DMS53 treated with DMSO at 0.1 percent for 48 hours (cell line): ENCODE data around the gene KCTD12.
"Not testable (repeated sequence)": the region's sequence is repeated elsewhere in the genome, so short reads cannot be mapped to it uniquely, and the experiment has no call there.

Experiments
- DNase-seq: peaks from one replicate; lab custom pipeline; 2025; ENCODE audit not compliant: unreplicated experiment; lab: John Stamatoyannopoulos, UW

Gene KCTD12

GRCh38 chr13:76886292-76887075, at the start of gene KCTD12:
Gene KCTD12 (minus strand): TSS chr13:76886405. CDS start chr13:76886148, 257 bp downstream.
- peak; percentile 6 for DNase-seq

GRCh38 chr13:76934671-76935070, 48.5 kb upstream of the KCTD12 start:
- no peak for DNase-seq

GRCh38 chr13:76932076-76932475, 45.9 kb upstream of the KCTD12 start:
- no peak for DNase-seq

GRCh38 chr13:76929851-76930374, 43.7 kb upstream of the KCTD12 start:
- DNase-seq: no peak

GRCh38 chr13:76929320-76929719, 43.1 kb upstream of the KCTD12 start:
- DNase-seq: no peak

GRCh38 chr13:76928456-76928855, 42.3 kb upstream of the KCTD12 start:
- DNase-seq: no peak

- DNase-seq: no peak
These were observed 41.8 kb upstream of the KCTD12 start for GRCh38 chr13:76927955-76928354.

GRCh38 chr13:76925115-76925514, 38.9 kb upstream of the KCTD12 start:
- no peak for DNase-seq

GRCh38 chr13:76921516-76921915, 35.3 kb upstream of the KCTD12 start:
- DNase-seq: no peak

- DNase-seq: not testable (repeated sequence)
These were observed 31.7 kb upstream of the KCTD12 start for GRCh38 chr13:76917755-76918481.

- DNase-seq: no peak
These were observed 30.9 kb upstream of the KCTD12 start for GRCh38 chr13:76917095-76917494.

GRCh38 chr13:76913898-76914297, 27.7 kb upstream of the KCTD12 start:
- DNase-seq: no peak

GRCh38 chr13:76912476-76912875, 26.3 kb upstream of the KCTD12 start:
- DNase-seq: no peak

- no peak for DNase-seq
These were observed 18.3 kb upstream of the KCTD12 start for GRCh38 chr13:76904507-76904906.

- DNase-seq: peak; percentile 15
These were observed 17.4 kb upstream of the KCTD12 start for GRCh38 chr13:76903544-76904162.

- not testable (repeated sequence) for DNase-seq
These were observed 12.9 kb upstream of the KCTD12 start for GRCh38 chr13:76899066-76899465.

GRCh38 chr13:76897171-76897570, 11.0 kb upstream of the KCTD12 start:
- DNase-seq: not testable (repeated sequence)

GRCh38 chr13:76894401-76895110, 8.4 kb upstream of the KCTD12 start:
- no peak for DNase-seq

GRCh38 chr13:76892488-76892887, 6.3 kb upstream of the KCTD12 start:
- no peak for DNase-seq

GRCh38 chr13:76890021-76890420, 3.8 kb upstream of the KCTD12 start:
- no peak for DNase-seq

GRCh38 chr13:76889254-76889653, 3.0 kb upstream of the KCTD12 start:
- no peak for DNase-seq
